ENCODE data around the gene RAPSN. TPM values are rescaled to one million over a fixed set of nuclear protein-coding genes. Genes with fewer than 3 reads are reported as not detected.
A peak's percentile ranks its signal among the peaks of the same experiment; 100 is the strongest.

RAPSN gene
- total RNA-seq, 1 experiment from 2014 or later = not detected

DNA sequence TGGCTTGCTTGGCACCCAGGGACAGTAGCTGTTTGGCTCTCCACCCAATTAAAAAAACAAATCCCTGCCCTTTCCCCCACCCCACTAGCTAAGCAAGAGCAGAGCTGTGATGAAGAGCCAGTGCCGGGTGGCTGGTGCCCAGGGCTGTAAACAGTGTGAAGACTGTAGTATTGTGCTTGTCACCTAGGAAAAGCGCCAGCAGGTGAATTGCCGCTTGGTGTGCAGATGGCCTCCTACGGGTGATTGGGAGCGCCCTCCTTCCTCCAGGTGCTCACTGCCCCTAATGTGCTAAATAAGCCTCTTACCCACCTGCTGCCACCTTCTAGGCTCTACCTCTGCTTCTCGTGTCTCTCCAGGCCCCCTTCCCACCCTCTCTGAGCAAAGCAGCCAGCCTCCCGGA, 18.4 kb upstream of the RAPSN start:
- no peak overlapping the region for H3K4me2 ChIP-seq (ENCODE audit: low read length)
- TSS peak; percentile 7 for BruUV-seq (replicated peaks)
- peaks cover 44% of the 10 kb centered on the region for H3K36me3 ChIP-seq (ENCODE audit: low read depth, low read length)
- no peak overlapping the region for H3K9ac ChIP-seq (ENCODE audit: low read length)
- no peaks in the 10 kb centered on the region for H3K4me1 ChIP-seq (ENCODE audit: insufficient read depth, low read length)
- no peaks in the 10 kb centered on the region for H4K20me1 ChIP-seq (ENCODE audit: low read length)
- TF ChIP-seq, protein P1, sequence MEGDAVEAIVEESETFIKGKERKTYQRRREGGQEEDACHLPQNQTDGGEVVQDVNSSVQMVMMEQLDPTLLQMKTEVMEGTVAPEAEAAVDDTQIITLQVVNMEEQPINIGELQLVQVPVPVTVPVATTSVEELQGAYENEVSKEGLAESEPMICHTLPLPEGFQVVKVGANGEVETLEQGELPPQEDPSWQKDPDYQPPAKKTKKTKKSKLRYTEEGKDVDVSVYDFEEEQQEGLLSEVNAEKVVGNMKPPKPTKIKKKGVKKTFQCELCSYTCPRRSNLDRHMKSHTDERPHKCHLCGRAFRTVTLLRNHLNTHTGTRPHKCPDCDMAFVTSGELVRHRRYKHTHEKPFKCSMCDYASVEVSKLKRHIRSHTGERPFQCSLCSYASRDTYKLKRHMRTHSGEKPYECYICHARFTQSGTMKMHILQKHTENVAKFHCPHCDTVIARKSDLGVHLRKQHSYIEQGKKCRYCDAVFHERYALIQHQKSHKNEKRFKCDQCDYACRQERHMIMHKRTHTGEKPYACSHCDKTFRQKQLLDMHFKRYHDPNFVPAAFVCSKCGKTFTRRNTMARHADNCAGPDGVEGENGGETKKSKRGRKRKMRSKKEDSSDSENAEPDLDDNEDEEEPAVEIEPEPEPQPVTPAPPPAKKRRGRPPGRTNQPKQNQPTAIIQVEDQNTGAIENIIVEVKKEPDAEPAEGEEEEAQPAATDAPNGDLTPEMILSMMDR (conservative IDR thresholded peaks at IDR 0.05; ENCODE audit: low read depth, low read length) = no peak
- TF ChIP-seq EZH2 (IDR thresholded peaks at IDR 0.05; ENCODE audit: low read length, unreplicated experiment) (no peak), EZH2phosphoT487 (IDR thresholded peaks at IDR 0.05; ENCODE audit: borderline replicate concordance, low read length) (no peak)
- H3K79me2 ChIP-seq (ENCODE audit: low read length) = 0 out of 2 replicates have a peak, but pooled peaks cover 6% of the 10 kb centered on the region
- H3K27ac ChIP-seq (ENCODE audit: low read length) = no peak overlapping the region
- intact Hi-C loops (cut with micrococcal nuclease) = no loop called here
- H3F3A ChIP-seq (ENCODE audit: low read length, unreplicated experiment) = no peaks in the 10 kb centered on the region
- no peak overlapping the region for H2AFZ ChIP-seq (ENCODE audit: low read length)
- DNase-seq (no peak), ATAC-seq (peak; percentile 27; the same call in 1 of the 2 replicates)
- no peaks in the 10 kb centered on the region for H3K9me2 ChIP-seq (replicated peaks; ENCODE audit: low read length)
- no peak overlapping the region for H3K4me3 ChIP-seq (ENCODE audit: low read length)
- CTCF ChIA-PET = no interaction called here
- no peaks in the 10 kb centered on the region for H3K9me3 ChIP-seq (ENCODE audit: low read length)
- POLR2A ChIA-PET (ENCODE audit: unreplicated experiment) = no interaction called here
- H3K27me3 ChIP-seq (ENCODE audit: low read length) = no peaks in the 10 kb centered on the region

DNA sequence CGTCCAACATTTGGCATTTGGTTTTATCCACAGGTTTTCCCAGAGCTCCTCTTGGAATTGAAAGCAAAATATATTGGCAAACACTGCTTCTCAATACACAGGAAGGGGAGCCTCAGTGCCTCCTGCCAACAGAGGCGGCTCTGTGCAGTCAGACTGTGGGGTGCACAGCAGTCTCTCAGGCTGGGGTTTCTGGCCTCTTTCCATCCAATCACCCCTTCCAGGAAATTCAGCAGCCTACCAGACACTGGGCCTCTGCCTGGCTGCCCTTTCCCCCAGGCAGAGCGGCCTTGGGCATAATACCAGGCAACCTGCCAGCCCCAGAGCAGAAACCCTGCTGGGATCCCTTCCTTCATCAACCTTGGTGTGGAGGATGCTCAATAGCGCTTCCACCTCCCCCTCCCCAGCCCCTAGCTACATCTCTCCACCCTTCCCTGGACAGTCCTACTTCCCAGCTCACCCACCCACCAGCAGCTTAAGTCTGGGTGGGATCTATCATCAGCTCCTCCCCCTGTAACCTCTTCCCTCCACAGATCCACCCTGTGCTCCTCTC, 17.8 kb upstream of the RAPSN start:
- no peak overlapping the region for H3K27ac ChIP-seq (ENCODE audit: low read length)
- H4K20me1 ChIP-seq (ENCODE audit: low read length) = no peaks in the 10 kb centered on the region
- POLR2A ChIA-PET (ENCODE audit: unreplicated experiment) = no interaction called here
- intact Hi-C loops (cut with micrococcal nuclease) = no loop called here
- TF ChIP-seq, protein P1 (conservative IDR thresholded peaks at IDR 0.05; ENCODE audit: low read depth, low read length) = no peak
- no peaks in the 10 kb centered on the region for H3K9me3 ChIP-seq (ENCODE audit: low read length)
- ATAC-seq = no peak
- no peak overlapping the region for H3K4me2 ChIP-seq (ENCODE audit: low read length)
- no peaks in the 10 kb centered on the region for H3F3A ChIP-seq (ENCODE audit: low read length, unreplicated experiment)
- no peak for DNase-seq
- no peak overlapping the region for H2AFZ ChIP-seq (ENCODE audit: low read length)
- CTCF ChIA-PET = no interaction called here
- no peaks in the 10 kb centered on the region for H3K4me1 ChIP-seq (ENCODE audit: insufficient read depth, low read length)
- H3K36me3 ChIP-seq (ENCODE audit: low read depth, low read length) = peaks cover 38% of the 10 kb centered on the region
- no peak overlapping the region for H3K4me3 ChIP-seq (ENCODE audit: low read length)
- no peaks in the 10 kb centered on the region for H3K27me3 ChIP-seq (ENCODE audit: low read length)
- H3K9me2 ChIP-seq (replicated peaks; ENCODE audit: low read length) = no peaks in the 10 kb centered on the region
- no peak overlapping the region for H3K9ac ChIP-seq (ENCODE audit: low read length)
- no TSS peak for BruUV-seq (replicated peaks)
- 0 out of 2 replicates have a peak, but pooled peaks cover 6% of the 10 kb centered on the region for H3K79me2 ChIP-seq (ENCODE audit: low read length)

DNA sequence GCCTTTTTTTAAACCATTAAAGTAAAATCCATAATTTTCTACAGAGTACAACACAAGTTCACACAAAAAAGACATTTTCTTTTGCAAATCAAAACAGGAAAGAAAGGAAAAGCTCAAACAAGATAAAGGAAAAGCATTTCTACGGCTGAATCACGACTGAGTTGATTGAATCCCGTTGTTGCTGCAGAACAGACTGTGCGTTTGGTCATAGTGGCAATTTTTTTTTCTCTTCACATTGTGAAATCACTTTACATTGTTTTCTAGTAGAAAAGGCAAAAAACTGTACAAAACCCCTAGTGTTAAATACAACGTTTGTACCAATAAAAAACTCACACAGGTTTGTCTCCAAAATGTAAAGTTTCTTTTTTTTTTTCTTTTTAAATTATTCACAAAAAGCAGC, 17.3 kb upstream of the RAPSN start:
- Histone ChIP-seq H3K4me1 (ENCODE audit: insufficient read depth, low read length) (no peaks in the 10 kb centered on the region), H3K4me2 (ENCODE audit: low read length) (no peak overlapping the region), H3K27ac (ENCODE audit: low read length) (no peak overlapping the region), H3K9me3 (ENCODE audit: low read length) (no peaks in the 10 kb centered on the region), H3K36me3 (ENCODE audit: low read depth, low read length) (peaks cover 35% of the 10 kb centered on the region), H3F3A (ENCODE audit: low read length, unreplicated experiment) (no peaks in the 10 kb centered on the region), H3K79me2 (ENCODE audit: low read length) (0 out of 2 replicates have a peak, but pooled peaks cover 6% of the 10 kb centered on the region), H3K9ac (ENCODE audit: low read length) (no peak overlapping the region), H4K20me1 (ENCODE audit: low read length) (no peaks in the 10 kb centered on the region), H3K9me2 (replicated peaks; ENCODE audit: low read length) (no peaks in the 10 kb centered on the region), H3K4me3 (ENCODE audit: low read length) (no peak overlapping the region), H2AFZ (ENCODE audit: low read length) (no peak overlapping the region), H3K27me3 (ENCODE audit: low read length) (no peaks in the 10 kb centered on the region)
- no peak for TF ChIP-seq EZH2 (IDR thresholded peaks at IDR 0.05; ENCODE audit: low read length, unreplicated experiment)
- TF ChIP-seq, protein P1 (conservative IDR thresholded peaks at IDR 0.05; ENCODE audit: low read depth, low read length) = no peak
- no peak for TF ChIP-seq EZH2phosphoT487 (IDR thresholded peaks at IDR 0.05; ENCODE audit: borderline replicate concordance, low read length)
- ATAC-seq = no peak
- no peak for DNase-seq
- ChIA-PET POLR2A (ENCODE audit: unreplicated experiment) (no interaction called here), CTCF (no interaction called here)
- intact Hi-C loops (cut with micrococcal nuclease) = no loop called here
- no TSS peak for BruUV-seq (replicated peaks)
